ENCODE measurements around the gene MRPL52.

MRPL52 gene

DNA sequence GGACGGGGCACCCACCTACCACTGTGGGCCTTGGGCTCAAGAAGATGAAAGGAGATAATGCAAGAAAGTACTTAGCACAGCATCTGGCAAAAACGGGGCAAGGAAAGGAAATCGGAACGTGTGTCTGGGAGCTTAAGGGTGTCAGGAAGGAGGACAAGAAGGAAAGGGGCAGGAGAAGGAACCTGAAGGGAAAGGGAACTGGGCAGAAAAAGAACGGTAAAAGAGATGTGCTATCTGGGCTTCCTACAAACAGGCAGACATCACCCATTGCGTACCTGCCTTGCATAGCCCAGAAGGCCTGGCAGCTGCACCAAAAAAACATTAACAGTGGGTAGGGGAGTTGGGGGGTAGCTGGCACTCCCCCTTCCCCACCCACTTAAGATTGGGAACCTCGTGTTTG, 52.4 kb downstream of the MRPL52 start:
- DNase-seq (ENCODE audit: low read depth in 2 of 2) = no peak

DNA sequence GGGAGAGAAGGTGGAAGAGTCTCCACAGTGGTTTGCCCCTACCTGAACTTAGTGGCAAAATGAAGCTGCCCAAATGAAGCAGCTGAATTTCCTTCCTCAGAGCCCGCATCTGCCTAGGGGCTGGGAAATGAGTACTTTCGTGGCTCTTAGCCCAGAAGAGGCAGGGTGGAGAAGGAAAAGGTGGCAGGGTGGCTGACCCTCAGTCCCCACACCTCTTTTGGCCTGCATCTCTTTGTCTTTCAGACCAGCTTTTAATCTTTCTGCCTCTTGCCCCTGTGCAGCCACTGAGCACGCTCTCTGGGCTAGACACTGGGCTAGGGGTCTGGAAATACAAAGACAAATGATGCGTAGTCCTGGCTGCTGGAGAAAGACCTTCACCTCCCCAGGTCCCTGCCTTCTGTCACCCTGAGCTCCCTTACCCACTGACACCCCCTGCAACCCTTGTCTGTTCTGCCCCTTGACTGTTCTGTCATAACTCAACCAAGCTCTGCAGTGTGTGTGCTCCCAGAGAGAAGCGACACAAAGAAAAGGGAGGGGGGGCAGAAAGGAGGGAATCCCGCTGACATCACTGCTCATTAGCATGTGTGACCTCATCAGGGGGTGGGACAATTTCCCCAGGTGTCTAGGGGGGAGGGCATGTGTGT, 53.0 kb downstream of the MRPL52 start:
- peak in 1 of 2 donors; percentile 16 for DNase-seq (ENCODE audit: low read depth in 2 of 2)

DNA sequence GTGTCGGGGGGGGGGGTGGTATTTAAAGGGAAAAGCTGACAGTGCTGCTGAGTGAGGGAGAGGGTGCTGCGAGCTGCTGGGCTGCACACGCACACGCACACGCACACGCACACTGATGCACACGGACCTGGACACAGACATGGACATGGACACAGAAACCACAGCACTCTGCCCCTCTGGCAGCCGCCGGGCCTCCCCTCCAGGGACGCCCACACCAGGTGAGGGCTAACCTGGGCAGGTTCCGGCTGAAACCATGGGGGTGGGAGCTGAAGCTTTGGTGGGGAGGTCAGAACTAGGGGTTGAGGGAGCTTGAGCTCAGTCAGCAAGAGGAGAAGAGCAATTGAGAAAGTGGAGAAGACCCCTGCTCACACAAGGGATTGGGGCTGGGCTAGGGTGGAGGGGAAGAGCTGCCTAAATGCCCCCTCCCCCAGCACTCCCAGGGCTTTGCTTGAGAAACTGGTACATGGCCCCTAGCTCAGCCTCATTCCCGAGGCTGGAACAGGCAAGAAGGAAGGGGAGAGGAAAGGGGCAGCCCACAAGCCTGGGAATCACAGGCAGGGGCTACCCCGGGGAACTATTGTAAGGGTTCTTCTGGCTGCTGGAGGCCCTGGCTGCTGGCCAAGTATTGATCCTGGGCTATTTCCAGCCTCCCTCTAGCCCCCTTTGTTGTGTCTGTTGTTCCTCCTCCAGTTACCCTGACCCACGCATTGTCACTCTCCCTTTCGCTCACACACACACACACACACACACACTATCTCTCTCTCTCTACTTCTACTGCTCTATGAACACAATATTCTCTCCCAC, 53.7 kb downstream of the MRPL52 start, which contains the start of gene REM2:
REM2 (plus strand) TSS at position 50 of the 804 bp plus-strand sequence; CDS start at position 116, 66 bp downstream.
- no peak for DNase-seq (ENCODE audit: low read depth in 2 of 2)

DNA sequence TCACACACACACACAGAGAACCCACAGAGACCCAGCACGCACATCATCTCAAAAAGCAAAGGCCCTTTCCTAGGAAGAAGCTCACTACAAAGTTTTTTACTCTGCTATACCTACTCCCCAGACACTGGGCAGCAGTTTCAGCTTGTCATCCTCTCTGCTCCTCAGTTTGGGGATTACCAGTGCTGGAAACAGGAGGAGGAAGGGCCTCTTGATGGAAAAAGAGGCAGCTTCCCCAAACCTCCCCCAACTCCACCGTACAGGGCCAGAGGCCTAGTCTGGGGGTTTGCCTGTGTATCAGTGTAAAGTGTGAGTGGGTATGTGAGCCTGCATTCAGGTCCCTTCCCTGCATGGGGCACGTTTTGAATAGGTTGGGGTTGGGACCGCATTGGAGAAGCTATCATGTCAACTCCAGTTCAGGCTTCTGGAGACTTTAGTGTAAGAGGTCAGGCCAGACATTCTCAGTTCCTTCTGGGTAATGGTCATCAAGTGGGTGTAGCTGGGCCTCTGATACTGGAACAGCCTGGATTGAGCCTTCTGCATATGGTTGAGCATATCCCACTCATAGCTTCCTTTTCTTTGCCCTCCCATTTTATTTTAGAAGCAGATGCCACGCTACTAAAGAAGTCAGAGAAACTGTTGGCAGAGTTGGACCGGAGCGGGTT, 54.5 kb downstream of the MRPL52 start:
- no peak for DNase-seq (ENCODE audit: low read depth in 2 of 2)
